Measurements from ENCODE around the gene CHIC2. TPM values are rescaled to one million over a fixed set of nuclear protein-coding genes. Genes with fewer than 3 reads are reported as not detected.

The CHIC2 gene
- total and polyA plus RNA-seq, 9 donors, result 14.7 to 37.6 (median 18.3) TPM

- no peak overlapping the region for H3K4me3 ChIP-seq
- no peak for TF ChIP-seq CTCF (IDR thresholded peaks at IDR 0.05)
- no peak for TF ChIP-seq POLR2A (IDR thresholded peaks at IDR 0.05)
- TF ChIP-seq EP300 (IDR thresholded peaks at IDR 0.05), result no peak
- H3K27ac ChIP-seq, result no peak overlapping the region
- no peak for DNase-seq
- intact Hi-C loops (cut with DNase I), result no loop called here
- 70 to 74% (median 73%) methylated on average over 6 of the region's 6 CpGs for WGBS, 3 donors
- peaks cover 5% of the 10 kb centered on the region for H3K4me1 ChIP-seq (ENCODE audit: insufficient read depth)
- no peaks in the 10 kb centered on the region for H3K27me3 ChIP-seq
- H3K9me3 ChIP-seq, result no peaks in the 10 kb centered on the region
- no peaks in the 10 kb centered on the region for H3K36me3 ChIP-seq
Observed at GRCh38 chr4:54094451-54094850, 30.0 kb upstream of the CHIC2 start.

- no peaks in the 10 kb centered on the region for H3K36me3 ChIP-seq
- H3K27ac ChIP-seq, result no peak overlapping the region
- peaks cover 5% of the 10 kb centered on the region for H3K4me1 ChIP-seq (ENCODE audit: insufficient read depth)
- intact Hi-C loops (cut with DNase I), result no loop called here
- TF ChIP-seq CTCF (IDR thresholded peaks at IDR 0.05), result no peak
- TF ChIP-seq EP300 (IDR thresholded peaks at IDR 0.05), result no peak
- TF ChIP-seq POLR2A (IDR thresholded peaks at IDR 0.05), result no peak
- H3K9me3 ChIP-seq, result no peaks in the 10 kb centered on the region
- H3K27me3 ChIP-seq, result no peaks in the 10 kb centered on the region
- WGBS, 3 donors, result 37 to 40% (median 38%) methylated on average over 37 of the region's 37 CpGs
- DNase-seq, result no peak
- H3K4me3 ChIP-seq, result no peak overlapping the region
Observed at GRCh38 chr4:54093324-54094240, 29.2 kb upstream of the CHIC2 start.

GRCh38 chr4:54092405-54093323 is 28.3 kb upstream of the CHIC2 start:
- 18 to 26% (median 24%) methylated on average over 13 of the region's 13 CpGs for WGBS, 3 donors
- no peaks in the 10 kb centered on the region for H3K27me3 ChIP-seq
- intact Hi-C loops (cut with DNase I), result no loop called here
- TF ChIP-seq CTCF (IDR thresholded peaks at IDR 0.05), result no peak
- no peak for TF ChIP-seq EP300 (IDR thresholded peaks at IDR 0.05)
- TF ChIP-seq POLR2A (IDR thresholded peaks at IDR 0.05), result no peak
- no peak overlapping the region for H3K27ac ChIP-seq
- peak overlapping the region; percentile 33 for H3K4me3 ChIP-seq
- H3K9me3 ChIP-seq, result no peaks in the 10 kb centered on the region
- H3K4me1 ChIP-seq (ENCODE audit: insufficient read depth), result peaks cover 5% of the 10 kb centered on the region
- no peaks in the 10 kb centered on the region for H3K36me3 ChIP-seq
- no peak for DNase-seq

GRCh38 chr4:54091637-54092404 is 27.4 kb upstream of the CHIC2 start:
- peak overlapping the region; percentile 33 for H3K4me3 ChIP-seq
- 1 to 2% (median 1%) methylated on average over 48 of the region's 48 CpGs for WGBS, 3 donors
- H3K27me3 ChIP-seq, result no peaks in the 10 kb centered on the region
- intact Hi-C loops (cut with DNase I), result no loop called here
- H3K9me3 ChIP-seq, result no peaks in the 10 kb centered on the region
- peak; percentile 71 to 83 (median 77) for DNase-seq
- TF ChIP-seq EP300 (IDR thresholded peaks at IDR 0.05) (no peak), POLR2A (IDR thresholded peaks at IDR 0.05) (no peak), CTCF (IDR thresholded peaks at IDR 0.05) (no peak)
- H3K4me1 ChIP-seq (ENCODE audit: insufficient read depth), result peaks cover 5% of the 10 kb centered on the region
- H3K27ac ChIP-seq, result no peak overlapping the region
- no peaks in the 10 kb centered on the region for H3K36me3 ChIP-seq
